Panc1 (cell line): Measurements from ENCODE around the gene LCOR. TPM values are rescaled to one million over a fixed set of nuclear protein-coding genes. Genes with fewer than 3 reads are reported as not detected.

ENCODE experiments used
- microRNA-seq: library from miRNA; unstranded; fragments of <30 nt; microRNA quantifications from one replicate; pipeline ENCODE4 v1.1.0, GENCODE V29; 2020; ENCODE audit not compliant: unreplicated experiment
- total RNA-seq: library from RNA; stranded (reverse); gene quantifications from one replicate; pipeline ENCODE4 v1.2.1, GENCODE V29; 2021; ENCODE audit not compliant: unreplicated experiment

Gene LCOR
- total RNA-seq, 1 experiment from 2014 or later, result 58.0 TPM

Small RNAs within 50 kb of the gene (microRNA-seq; reads per million reads assigned to microRNA genes)
- gene MIR607, result not detected

Other genes with a start within 250 kb of the LCOR start
- gene TM9SF3, start 245.3 kb upstream of the LCOR start, total RNA-seq, result 179 TPM
- gene PIK3AP1, start 111.8 kb upstream of the LCOR start, total RNA-seq, result 2.6 TPM